Midbrain (tissue), 1 donor: ENCODE data around the gene CHAMP1.
A peak's percentile ranks its signal among the peaks of the same experiment; 100 is the strongest.

Experiments used
- DNase-seq: peaks from one replicate; lab custom pipeline; 2025; lab: John Stamatoyannopoulos, UW

The CHAMP1 gene

GRCh38 chr13:114314074-114314912 lies at the start of gene CHAMP1:
CHAMP1 (plus strand) TSS chr13:114314503; CDS start chr13:114323843, 9,340 bp downstream.
- peak; percentile 96 for DNase-seq

- no peak for DNase-seq
These were observed 49.3 kb upstream of the CHAMP1 start for GRCh38 chr13:114264886-114265611.

GRCh38 chr13:114266241-114266640 lies 48.1 kb upstream of the CHAMP1 start:
- DNase-seq: no peak

GRCh38 chr13:114268344-114269280 lies 45.7 kb upstream of the CHAMP1 start:
- no peak for DNase-seq

- no peak for DNase-seq
These were observed 45.0 kb upstream of the CHAMP1 start for GRCh38 chr13:114269281-114269770.

- DNase-seq: no peak
These were observed 41.3 kb upstream of the CHAMP1 start for GRCh38 chr13:114272977-114273376.

GRCh38 chr13:114275304-114275703 lies 39.0 kb upstream of the CHAMP1 start:
- DNase-seq: peak; percentile 8

GRCh38 chr13:114279146-114279545 lies 35.2 kb upstream of the CHAMP1 start:
- no peak for DNase-seq

- DNase-seq: no peak
These were observed 34.4 kb upstream of the CHAMP1 start for GRCh38 chr13:114279758-114280355.

- peak; percentile 90 for DNase-seq
These were observed 32.8 kb upstream of the CHAMP1 start, which contains the start of gene UPF3A for GRCh38 chr13:114281351-114282040. UPF3A (plus strand) TSS chr13:114281601; CDS start chr13:114281640, 39 bp downstream.

GRCh38 chr13:114282041-114282670 lies 32.1 kb upstream of the CHAMP1 start:
- DNase-seq: peak; percentile 69

GRCh38 chr13:114283576-114283975 lies 30.7 kb upstream of the CHAMP1 start:
- DNase-seq: no peak

- no peak for DNase-seq
These were observed 29.6 kb upstream of the CHAMP1 start for GRCh38 chr13:114284680-114285079.

- no peak for DNase-seq
These were observed 29.0 kb upstream of the CHAMP1 start for GRCh38 chr13:114285166-114285808.

GRCh38 chr13:114286808-114287207 lies 27.5 kb upstream of the CHAMP1 start:
- DNase-seq: no peak

- DNase-seq: no peak
These were observed 26.1 kb upstream of the CHAMP1 start for GRCh38 chr13:114288157-114288591.

GRCh38 chr13:114296448-114296847 lies 17.9 kb upstream of the CHAMP1 start:
- DNase-seq: no peak

- no peak for DNase-seq
These were observed 17.4 kb upstream of the CHAMP1 start for GRCh38 chr13:114296902-114297301.

- no peak for DNase-seq
These were observed 15.4 kb upstream of the CHAMP1 start for GRCh38 chr13:114298866-114299265.
